ENCODE data around the gene TACSTD2.

GRCh38 chr1:58584082-58584895 is 7.2 kb upstream of the TACSTD2 start:
- TF ChIP-seq CTCF (IDR thresholded peaks at IDR 0.05; ENCODE audit: low read depth, low read length, poor library complexity, severe bottlenecking) (no peak), EZH2phosphoT487 (IDR thresholded peaks at IDR 0.05; ENCODE audit: borderline replicate concordance, low read length) (no peak)
